Astrocyte of the spinal cord (primary cell): Measurements from ENCODE around the gene PTGIS.

ENCODE experiments used
- DNase-seq: peaks from one replicate; pipeline ENCODE4 v3.0.0; 2011; ENCODE audit warnings: low read depth, low spot score
- H3K4me3 ChIP-seq: 2 replicates; pipeline ENCODE4 v1.5.1; 2011; ENCODE audit warnings: low read depth, mild to moderate bottlenecking, low read length, moderate library complexity
- CTCF ChIP-seq: IDR thresholded peaks from 2 replicates; pipeline ENCODE4 v1.5.1; 2012; ENCODE audit warnings: low read depth, mild to moderate bottlenecking, low read length, inconsistent platforms
- in situ Hi-C: cut with HindIII; loops from 2 replicates; pipeline ENCODE4 v1.10.0; 2017; ENCODE audit warnings: low sequenced_read_pairs

PTGIS gene

GRCh38 chr20:49484180-49485140 is 83.5 kb downstream of the PTGIS start:
- peak; percentile 69 for TF ChIP-seq CTCF
- peak; percentile 62 for DNase-seq
- peak overlapping the region; percentile 22 for H3K4me3 ChIP-seq
- in situ Hi-C loops, result no loop called here

- in situ Hi-C loops, result no loop called here
- DNase-seq, result no peak
- no peak overlapping the region for H3K4me3 ChIP-seq
- no peak for TF ChIP-seq CTCF
These were observed 84.2 kb downstream of the PTGIS start for GRCh38 chr20:49483696-49484123.

- no peak for TF ChIP-seq CTCF
- in situ Hi-C loops, result no loop called here
- DNase-seq, result no peak
- H3K4me3 ChIP-seq, result no peak overlapping the region
These were observed 84.8 kb downstream of the PTGIS start for GRCh38 chr20:49483018-49483695.

- in situ Hi-C loops, result no loop called here
- H3K4me3 ChIP-seq, result no peak within 1 kb of the TSS
- DNase-seq, result peak; percentile 32
- TF ChIP-seq CTCF, result peak; percentile 1
These were observed 85.3 kb downstream of the PTGIS start, which contains the start of gene KCNB1 for GRCh38 chr20:49482621-49483017. KCNB1 (minus strand) TSS chr20:49482668; CDS start chr20:49482480, 188 bp downstream.

GRCh38 chr20:49482173-49482572 is 85.8 kb downstream of the PTGIS start:
- in situ Hi-C loops, result no loop called here
- no peak overlapping the region for H3K4me3 ChIP-seq

More at GRCh38 chr20:49482173-49482572, 85.8 kb downstream of the PTGIS start:
- TF ChIP-seq CTCF, result no peak
- no peak for DNase-seq
